GM19099 (cell line): Measurements from ENCODE around the gene HSF4.

Experiments
- POLR2A ChIP-seq: IDR thresholded peaks from 3 replicates; pipeline ENCODE4 v1.6.1; 2011; ENCODE audit warnings: low read depth; ENCODE audit not compliant: insufficient read length; ENCODE audit errors: extremely low read depth

Gene HSF4

DNA sequence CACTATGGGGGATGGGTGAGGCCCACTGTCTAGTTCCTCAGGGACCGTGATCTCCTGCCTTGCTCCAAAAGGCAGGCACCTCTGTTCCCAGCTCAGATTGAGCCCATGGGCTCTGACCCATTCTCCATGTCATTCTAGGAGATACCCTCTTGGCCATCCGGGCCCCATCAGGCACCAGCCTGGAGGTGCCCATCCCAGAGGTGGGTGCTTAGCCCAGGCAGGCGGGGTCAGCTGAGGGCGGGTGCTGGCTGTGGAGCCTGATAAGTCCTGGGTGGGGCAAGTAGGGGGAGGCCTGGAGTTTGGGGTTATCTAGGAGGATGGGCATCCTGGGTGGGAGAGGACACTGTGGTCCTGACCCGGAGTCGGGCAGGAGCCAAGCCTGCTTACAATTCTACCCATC is 29.7 kb downstream of the HSF4 start:
- no peak for TF ChIP-seq POLR2A

DNA sequence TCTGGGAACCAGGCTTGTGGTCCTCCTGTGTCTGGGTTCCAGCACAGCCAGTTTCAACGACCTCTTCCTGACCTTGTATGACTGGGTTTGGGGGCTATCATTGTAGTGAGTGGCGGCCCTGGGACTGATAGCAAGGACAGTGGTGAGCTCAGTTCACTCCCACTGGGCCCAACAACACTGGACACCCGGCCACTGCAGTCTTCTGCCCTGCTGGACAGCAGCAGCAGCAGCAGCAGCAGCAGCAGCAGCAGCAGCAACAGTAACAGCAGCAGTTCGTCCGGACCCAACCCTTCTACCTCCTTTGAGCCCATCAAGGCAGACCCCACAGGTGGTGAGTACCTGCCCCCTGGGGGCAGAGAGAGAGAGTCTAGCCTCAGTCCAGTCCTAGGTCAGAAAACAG is 31.1 kb downstream of the HSF4 start:
- TF ChIP-seq POLR2A: no peak

DNA sequence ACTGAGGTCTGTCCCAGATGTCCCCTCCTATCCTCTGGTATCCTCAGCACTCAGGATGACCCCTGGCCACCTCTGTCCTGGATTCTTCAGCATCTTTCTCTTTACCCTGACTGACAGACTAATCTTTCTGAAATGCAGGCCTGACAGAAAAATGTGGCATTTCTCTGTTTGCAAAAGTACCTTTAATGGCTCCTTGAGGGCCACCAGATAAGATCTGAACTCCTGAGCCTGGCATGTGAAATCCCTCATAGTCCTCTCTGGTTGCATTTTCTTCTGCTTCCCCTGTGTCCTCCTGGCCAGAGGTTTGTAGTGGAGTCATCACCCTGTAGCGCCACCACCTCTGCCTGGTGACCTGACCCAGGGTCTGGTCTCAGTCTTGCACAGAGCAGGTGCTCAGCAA is 32.3 kb downstream of the HSF4 start:
- TF ChIP-seq POLR2A: no peak

DNA sequence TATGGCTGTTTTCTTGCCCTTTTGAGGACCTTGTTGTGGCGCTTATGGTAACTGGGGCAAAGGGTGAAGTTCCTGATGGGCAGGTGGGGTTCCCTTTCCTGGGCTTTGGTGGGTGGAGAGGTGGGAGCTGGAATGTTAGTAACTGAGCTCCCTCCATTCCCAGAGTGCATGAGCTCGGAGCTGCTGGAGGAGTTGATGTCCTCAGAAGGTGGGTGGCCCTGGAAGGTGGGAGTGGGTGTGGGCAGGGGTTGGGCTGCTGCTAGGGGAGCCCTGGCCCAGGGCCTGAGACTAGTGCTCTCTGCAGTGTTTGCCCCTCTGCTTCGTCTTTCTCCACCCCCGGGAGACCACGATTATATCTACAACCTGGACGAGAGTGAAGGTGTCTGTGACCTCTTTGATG is 33.2 kb downstream of the HSF4 start:
- TF ChIP-seq POLR2A: no peak

DNA sequence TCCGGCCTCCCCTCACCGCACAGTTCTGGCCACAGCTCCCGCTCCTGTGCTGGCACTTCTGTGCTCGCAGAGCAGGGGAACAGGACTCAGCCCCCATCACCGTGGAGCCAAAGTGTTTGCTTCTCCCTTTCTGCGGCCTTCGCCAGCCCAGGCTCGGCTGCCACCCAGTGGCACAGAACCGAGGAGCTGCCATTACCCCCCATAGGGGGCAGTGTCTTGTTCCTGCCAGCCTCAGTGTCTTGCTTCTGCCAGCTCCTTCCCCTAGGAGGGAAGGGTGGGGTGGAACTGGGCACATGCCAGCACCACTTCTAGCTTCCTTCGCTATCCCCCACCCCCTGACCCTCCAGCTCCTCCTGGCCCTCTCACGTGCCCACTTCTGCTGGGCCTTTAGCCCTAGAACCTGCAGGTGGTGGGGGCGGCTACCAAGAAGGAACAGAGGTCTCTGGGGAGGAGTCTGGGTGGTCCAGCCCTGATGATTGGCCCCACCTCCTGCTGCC is 33.7 kb downstream of the HSF4 start:
- no peak for TF ChIP-seq POLR2A

DNA sequence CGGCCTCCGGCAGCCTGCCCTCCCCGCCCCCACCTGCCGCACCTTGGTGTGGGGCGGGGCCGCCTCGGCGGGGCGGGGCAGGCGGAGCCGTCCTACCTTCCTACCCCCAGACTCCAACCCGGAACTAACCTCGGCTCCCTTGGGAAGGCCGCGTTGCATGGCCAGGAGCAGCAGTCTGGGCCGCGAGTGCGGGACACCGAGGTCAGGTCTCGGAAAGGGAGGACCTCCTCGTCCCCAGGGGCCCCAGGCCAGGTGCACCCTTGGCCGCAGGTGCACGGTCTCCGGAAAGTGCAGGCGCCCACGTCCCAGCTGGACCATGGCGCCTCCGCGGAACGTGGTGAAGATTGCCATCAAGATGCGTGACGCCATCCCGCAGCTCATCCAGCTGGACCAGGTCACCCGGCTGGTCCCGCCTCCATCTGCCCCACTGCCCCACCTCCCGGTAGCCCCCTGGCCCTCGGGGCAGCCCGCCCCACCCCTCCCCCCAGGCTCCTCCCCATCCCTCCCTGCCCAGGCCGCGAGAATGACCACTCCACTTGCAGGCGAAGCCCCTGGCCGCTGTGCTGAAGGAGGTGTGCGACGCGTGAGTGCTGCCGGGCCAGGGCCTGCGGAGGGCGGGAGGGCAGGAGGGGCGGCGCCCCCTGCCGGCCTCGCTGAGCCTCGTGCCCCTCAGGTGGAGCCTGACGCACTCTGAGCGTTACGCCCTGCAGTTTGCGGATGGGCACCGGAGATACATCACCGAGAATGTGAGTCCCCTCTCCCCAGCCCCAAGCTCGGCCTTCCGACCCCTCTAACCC is 34.7 kb downstream of the HSF4 start, which contains the start of gene ELMO3:
Gene ELMO3 (plus strand): TSS at position 121 of the 797 bp plus-strand sequence. CDS start 196 bp downstream, at position 317.
- no peak for TF ChIP-seq POLR2A

DNA sequence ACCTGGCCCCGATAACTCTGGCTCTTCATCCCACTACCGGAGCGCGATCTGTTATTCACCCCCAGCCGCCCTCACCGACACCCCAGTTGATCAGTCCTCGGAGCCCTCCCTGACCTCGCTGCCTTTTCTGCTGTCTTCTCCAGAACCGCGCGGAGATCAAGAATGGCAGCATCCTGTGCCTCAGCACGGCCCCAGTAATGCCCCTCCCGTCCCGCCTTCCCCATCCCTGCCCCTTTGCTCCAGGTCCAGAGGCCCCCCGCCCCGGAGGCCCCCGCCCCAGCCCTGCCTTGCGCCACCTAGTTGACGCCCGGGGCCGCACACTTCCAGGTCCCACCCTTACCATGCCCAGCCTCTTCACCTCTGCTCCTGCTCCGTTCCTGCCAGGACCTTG is 35.3 kb downstream of the HSF4 start:
- no peak for TF ChIP-seq POLR2A

DNA sequence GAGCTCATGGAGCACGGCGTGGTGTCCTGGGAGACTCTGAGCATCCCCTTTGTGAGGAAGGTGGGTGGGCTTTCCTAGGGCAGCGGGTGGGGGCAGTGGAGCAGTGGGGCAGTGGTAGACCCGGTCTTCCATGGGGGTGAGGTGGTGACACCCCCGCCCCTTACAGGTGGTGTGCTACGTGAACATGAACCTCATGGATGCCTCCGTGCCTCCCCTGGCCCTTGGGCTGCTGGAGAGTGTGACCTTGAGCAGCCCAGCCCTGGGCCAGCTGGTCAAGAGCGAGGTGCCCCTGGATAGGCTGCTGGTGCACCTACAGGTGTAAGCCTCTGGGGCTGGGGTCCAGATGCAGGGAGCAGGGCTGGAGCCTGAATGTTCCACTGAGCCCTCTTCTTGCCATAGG is 35.9 kb downstream of the HSF4 start:
- no peak for TF ChIP-seq POLR2A

DNA sequence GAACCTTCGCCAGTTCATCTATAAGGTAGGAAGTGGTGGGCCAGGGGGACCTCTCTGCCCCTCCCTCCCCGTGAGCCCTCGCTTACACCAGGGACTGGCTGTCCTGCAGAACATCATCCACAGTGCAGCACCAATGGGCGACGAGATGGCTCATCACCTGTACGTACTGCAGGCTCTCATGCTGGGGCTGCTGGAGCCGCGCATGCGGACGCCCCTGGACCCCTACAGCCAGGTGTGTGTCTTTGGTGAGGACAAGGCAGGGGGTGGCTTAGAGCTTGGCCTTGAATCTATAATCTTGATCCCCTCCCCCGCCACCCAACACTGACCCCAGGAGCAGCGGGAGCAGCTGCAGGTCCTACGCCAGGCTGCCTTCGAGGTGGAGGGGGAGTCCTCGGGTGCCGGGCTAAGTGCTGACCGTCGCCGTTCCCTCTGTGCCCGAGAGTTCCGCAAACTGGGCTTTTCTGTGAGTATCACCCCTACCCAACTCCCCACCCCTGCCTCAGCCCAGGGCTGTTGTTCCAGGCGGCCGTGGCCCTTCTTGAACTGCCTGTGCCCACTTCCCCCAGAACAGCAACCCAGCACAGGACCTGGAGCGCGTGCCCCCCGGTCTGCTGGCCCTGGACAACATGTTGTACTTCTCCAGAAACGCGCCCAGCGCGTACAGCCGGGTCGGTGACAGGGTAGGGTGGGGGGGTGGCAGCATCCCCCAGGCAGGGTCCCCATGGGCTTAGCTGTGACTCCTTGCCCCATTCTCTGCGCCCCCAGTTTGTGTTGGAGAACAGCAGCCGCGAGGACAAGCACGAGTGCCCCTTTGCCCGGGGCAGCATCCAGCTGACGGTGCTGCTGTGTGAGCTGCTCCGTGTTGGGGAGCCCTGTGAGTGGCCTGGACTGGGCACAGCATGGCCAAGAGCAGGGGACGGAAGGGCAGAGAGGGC is 37.1 kb downstream of the HSF4 start:
- no peak for TF ChIP-seq POLR2A

DNA sequence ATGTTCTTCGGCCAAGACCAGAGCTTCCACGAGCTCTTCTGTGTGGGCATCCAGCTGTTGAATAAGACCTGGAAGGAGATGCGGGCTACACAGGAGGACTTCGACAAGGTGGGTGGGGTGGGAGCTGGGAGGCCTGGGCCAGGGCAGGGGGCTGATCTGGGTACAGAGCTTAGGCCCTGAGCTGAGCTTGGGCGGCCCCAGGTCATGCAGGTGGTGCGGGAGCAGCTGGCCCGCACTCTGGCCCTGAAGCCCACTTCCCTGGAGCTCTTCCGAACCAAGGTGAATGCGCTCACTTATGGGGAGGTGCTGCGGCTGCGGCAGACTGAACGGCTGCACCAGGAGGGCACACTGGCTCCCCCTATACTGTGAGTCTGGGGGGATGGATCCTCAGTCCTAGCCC is 37.9 kb downstream of the HSF4 start:
- TF ChIP-seq POLR2A: no peak

DNA sequence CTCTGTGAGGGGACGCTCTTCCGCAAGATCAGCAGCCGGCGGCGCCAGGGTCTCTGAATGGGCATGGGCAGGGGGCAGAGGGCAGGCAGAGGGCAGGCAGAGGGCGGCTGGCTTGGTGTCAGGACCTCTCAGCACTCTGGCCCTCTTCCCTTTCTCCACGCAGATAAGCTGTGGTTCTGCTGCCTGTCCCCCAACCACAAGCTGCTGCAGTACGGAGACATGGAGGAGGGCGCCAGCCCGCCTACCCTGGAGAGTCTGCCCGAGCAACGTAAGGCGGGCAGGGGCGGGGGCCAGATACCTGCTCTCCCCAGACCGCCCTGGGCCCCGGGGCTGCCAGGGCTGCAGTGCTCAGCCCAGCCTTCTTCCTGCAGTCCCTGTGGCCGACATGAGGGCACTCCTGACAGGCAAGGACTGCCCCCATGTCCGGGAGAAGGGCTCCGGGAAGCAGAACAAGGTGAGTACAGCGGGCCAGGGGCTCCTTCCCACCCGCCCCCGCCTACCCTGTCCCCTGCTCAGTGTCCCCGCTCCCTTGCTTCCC is 38.5 kb downstream of the HSF4 start:
- TF ChIP-seq POLR2A: no peak

DNA sequence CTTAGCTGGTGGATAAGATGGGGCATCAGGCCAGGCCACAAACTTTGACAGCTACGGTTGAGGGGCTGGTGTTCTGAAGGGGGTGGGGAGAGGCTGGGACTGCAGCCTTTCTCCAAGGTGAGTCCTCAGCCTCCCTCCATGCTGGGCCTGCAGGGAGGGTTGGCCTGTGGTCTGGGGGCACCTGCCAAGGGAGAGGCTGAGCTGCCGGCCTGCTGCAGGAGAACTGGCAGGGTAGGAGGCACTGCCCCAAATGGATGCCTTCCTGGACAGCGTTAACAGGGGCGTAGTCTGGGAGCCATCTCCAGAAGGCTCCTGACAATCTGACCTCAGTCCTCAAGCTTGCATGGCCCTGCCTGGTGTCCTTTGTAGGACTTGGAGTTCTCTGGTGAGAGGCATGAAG is 39.5 kb downstream of the HSF4 start:
- TF ChIP-seq POLR2A: no peak

DNA sequence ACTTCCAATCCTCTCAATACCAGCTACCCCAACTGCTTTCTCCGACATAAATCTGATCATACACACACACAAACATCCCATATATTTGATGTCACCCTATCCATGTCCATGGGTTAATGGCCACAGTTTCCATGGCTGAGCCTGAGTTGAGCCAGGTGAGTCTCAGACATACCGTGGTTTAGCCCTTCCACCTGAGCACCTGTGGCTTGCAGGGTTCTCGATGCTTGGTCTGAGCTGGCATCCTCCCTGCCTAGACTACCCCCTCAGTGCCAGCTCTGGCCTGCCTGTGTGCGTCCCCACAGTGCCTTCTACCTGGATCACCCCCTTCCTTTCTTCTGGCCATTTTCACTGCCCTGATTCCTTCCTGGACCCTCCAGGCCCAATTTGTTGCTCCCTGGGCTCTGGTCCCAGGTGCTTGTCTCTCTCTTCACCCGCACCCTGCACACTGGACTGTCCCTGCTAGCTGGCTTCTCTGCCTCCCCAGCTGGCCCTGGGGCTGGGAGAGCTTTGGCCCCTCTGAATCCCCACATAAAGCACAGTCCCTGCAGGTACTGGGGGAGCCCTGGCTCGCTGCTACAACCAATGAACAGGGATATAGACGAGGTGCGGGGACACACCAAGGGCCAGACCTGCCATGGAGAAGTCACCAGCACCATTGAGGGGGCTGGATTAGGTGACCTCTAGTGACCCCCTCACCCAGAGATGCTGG is 41.7 kb downstream of the HSF4 start:
- no peak for TF ChIP-seq POLR2A

DNA sequence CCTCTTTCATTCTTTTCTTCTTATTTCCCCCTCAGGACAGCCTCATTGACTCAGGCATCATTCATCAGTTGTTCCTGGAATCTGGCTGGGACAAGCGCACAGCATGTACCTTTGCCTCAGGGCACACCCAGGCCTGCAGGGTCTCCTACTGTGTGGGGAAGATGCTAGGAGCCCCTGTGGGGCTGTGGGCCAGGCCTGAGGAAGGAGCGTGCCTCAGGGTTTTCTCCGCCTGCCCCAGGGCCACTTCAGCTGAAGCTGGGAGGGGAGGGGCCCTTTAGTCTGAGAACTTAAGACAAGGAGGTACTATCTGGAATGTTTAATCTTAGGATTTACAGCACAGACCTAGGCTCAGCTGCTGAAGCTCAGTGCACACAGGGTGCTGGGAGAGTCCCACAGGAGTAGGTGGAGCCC is 42.3 kb downstream of the HSF4 start:
- no peak for TF ChIP-seq POLR2A
